ENCODE measurements around the gene STXBP6. TPM values are rescaled to one million over a fixed set of nuclear protein-coding genes. Genes with fewer than 3 reads are reported as not detected.

Gene STXBP6
- total RNA-seq, 1 experiment from 2014 or later, result not detected

DNA sequence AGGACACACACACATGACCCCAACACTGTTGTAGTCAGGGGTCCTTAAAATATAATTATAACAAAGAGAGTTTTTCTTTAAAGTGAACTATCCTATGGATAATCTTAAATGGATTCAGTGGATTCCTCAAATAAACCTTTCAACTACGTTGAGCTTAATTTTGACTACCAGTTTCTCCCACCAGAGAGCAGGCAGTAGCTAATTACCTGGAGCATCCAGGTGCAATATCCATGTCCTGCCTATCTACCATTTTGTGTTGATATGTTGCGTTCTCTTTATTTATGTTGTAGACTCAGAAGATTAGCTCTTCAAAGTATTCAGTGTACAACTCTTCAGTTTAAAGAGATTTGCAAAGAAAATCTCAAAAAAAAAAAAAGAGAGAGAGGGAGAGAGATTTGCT, 288.8 kb downstream of the STXBP6 start:
- no TSS peak for BruUV-seq (replicated peaks)
- Histone ChIP-seq H3K9me3 (ENCODE audit: control insufficient read depth, insufficient read depth, low read depth, low read length) (no peaks in the 10 kb centered on the region), H3K36me3 (ENCODE audit: control insufficient read depth, insufficient read depth, low read length) (no peaks in the 10 kb centered on the region), H3K27ac (ENCODE audit: low read length) (no peak overlapping the region), H3K4me1 (ENCODE audit: control insufficient read depth, insufficient read depth, low read length) (no peaks in the 10 kb centered on the region), H3K4me3 (ENCODE audit: low read depth in 2 of 2, low read length in 2 of 2) (no peak overlapping the region), H3K27me3 (ENCODE audit: control insufficient read depth, insufficient read depth, low read length) (no peaks in the 10 kb centered on the region)
- no peak for ATAC-seq
- DNase-seq (ENCODE audit: low read depth, low spot score), result no peak
- intact Hi-C loops (cut with micrococcal nuclease; ENCODE audit: unreplicated experiment) (no loop called here), in situ Hi-C loops (cut with HindIII; ENCODE audit: low pct_unique_long_range_greater_than_20kb, low sequenced_read_pairs) (no loop called here)
- ChIA-PET POLR2A (no interaction called here), CTCF (no interaction called here)
- TF ChIP-seq SIN3A (IDR thresholded peaks at IDR 0.05; ENCODE audit: borderline replicate concordance, insufficient read depth, low read depth, low read length), result no peak
- TF ChIP-seq CTCF (IDR thresholded peaks at IDR 0.05), result no peak
- TF ChIP-seq, protein P1, sequence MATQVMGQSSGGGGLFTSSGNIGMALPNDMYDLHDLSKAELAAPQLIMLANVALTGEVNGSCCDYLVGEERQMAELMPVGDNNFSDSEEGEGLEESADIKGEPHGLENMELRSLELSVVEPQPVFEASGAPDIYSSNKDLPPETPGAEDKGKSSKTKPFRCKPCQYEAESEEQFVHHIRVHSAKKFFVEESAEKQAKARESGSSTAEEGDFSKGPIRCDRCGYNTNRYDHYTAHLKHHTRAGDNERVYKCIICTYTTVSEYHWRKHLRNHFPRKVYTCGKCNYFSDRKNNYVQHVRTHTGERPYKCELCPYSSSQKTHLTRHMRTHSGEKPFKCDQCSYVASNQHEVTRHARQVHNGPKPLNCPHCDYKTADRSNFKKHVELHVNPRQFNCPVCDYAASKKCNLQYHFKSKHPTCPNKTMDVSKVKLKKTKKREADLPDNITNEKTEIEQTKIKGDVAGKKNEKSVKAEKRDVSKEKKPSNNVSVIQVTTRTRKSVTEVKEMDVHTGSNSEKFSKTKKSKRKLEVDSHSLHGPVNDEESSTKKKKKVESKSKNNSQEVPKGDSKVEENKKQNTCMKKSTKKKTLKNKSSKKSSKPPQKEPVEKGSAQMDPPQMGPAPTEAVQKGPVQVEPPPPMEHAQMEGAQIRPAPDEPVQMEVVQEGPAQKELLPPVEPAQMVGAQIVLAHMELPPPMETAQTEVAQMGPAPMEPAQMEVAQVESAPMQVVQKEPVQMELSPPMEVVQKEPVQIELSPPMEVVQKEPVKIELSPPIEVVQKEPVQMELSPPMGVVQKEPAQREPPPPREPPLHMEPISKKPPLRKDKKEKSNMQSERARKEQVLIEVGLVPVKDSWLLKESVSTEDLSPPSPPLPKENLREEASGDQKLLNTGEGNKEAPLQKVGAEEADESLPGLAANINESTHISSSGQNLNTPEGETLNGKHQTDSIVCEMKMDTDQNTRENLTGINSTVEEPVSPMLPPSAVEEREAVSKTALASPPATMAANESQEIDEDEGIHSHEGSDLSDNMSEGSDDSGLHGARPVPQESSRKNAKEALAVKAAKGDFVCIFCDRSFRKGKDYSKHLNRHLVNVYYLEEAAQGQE (IDR thresholded peaks at IDR 0.05; ENCODE audit: insufficient read depth in 1 of 2, low read depth in 2 of 2, low read length in 1 of 2), result no peak
- no peak for TF ChIP-seq POLR2AphosphoS5 (IDR thresholded peaks at IDR 0.05; ENCODE audit: low read depth, low read length)
- no peak for TF ChIP-seq TCF7L2 (IDR thresholded peaks at IDR 0.05; ENCODE audit: low read depth, low read length)
